Cardiac muscle cell (in vitro differentiated cells and primary cell): ENCODE measurements around the gene WHRN. TPM values are rescaled to one million over a fixed set of nuclear protein-coding genes. Genes with fewer than 3 reads are reported as not detected.

Experiments
- DNase-seq, 2 donors: peaks; one replicate each; pipeline versions ENCODE4 v3.0.0 to v3.0.0-alpha.2; 2010 to 2017; ENCODE audit warnings: low read depth in 1 of 2, low spot score in 1 of 2
- H3K27ac ChIP-seq: fragments of 200-600 bp; sonication (generic); 2 replicates; pipeline ENCODE4 v1.5.1; 2016
- H3K27me3 ChIP-seq: fragments of 200-600 bp; sonication (generic); 2 replicates; pipeline ENCODE4 v1.6.0; 2016; ENCODE audit warnings: control low read depth
- H3K36me3 ChIP-seq: fragments of 200-600 bp; sonication (generic); 2 replicates; pipeline ENCODE4 v1.5.1; 2016; ENCODE audit warnings: control low read depth
- H3K4me1 ChIP-seq: fragments of 200-600 bp; sonication (generic); 2 replicates; pipeline ENCODE4 v1.8.1; 2017; ENCODE audit warnings: low read depth, mild to moderate bottlenecking, mixed run types
- H3K4me3 ChIP-seq: fragments of 200-600 bp; sonication (generic); 2 replicates; pipeline ENCODE4 v1.5.1; 2016; ENCODE audit warnings: mild to moderate bottlenecking
- H3K9me3 ChIP-seq: fragments of 200-600 bp; sonication (generic); 2 replicates; pipeline ENCODE4 v1.5.1; 2017; ENCODE audit warnings: low read depth, mild to moderate bottlenecking, control low read depth
- CTCF ChIP-seq: IDR thresholded peaks from 2 replicates; pipeline ENCODE4 v1.5.1; 2012; ENCODE audit warnings: low read depth, mild to moderate bottlenecking, low read length
- polyA plus RNA-seq: library from polyadenylated mRNA; unstranded; fragments of >200 nt; fragmentation: Nextera tagmentation; extraction: Ambion mirVana; gene quantifications from 2 replicates; pipeline ENCODE4 v1.2.1, GENCODE V29; 2016
- total RNA-seq: library from RNA; depleted of rRNA; stranded (reverse); fragments of >200 nt; gene quantifications from 2 replicates; pipeline ENCODE4 v1.2.3, GENCODE V29; 2016

Gene WHRN
- total and polyA plus RNA-seq, 2 experiments from 2014 or later: 10.8 to 12.5 TPM

- DNase-seq: no peak
- Histone ChIP-seq H3K27me3 (no peaks in the 10 kb centered on the region), H3K4me3 (no peak overlapping the region), H3K27ac (no peak overlapping the region), H3K4me1 (no peaks in the 10 kb centered on the region), H3K36me3 (no peaks in the 10 kb centered on the region), H3K9me3 (no peaks in the 10 kb centered on the region)
- TF ChIP-seq CTCF: no peak
These were observed 56.0 kb downstream of the WHRN start for GRCh38 chr9:114449236-114449635.

DNA sequence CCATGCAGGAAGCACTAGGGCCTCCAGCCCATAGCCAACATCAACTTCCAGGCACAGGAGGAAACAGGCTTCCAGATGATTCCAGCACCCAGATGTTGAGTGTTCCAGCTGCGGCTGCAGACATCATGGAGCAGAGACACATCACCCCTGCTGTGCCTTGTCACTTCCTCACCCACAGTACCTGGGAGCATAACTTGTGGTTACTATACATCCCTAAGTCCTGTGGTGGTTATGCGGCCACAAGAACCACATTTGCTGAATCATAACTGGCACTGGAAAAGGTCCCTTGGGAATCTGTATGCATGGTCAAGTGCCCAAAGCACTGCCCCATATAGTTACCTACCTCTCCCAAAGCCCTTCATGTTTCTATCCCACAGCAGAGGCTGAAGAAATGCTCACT is 56.6 kb downstream of the WHRN start:
- Histone ChIP-seq H3K4me1 (no peaks in the 10 kb centered on the region), H3K4me3 (no peak overlapping the region), H3K36me3 (no peaks in the 10 kb centered on the region), H3K27ac (no peak overlapping the region), H3K9me3 (no peaks in the 10 kb centered on the region), H3K27me3 (no peaks in the 10 kb centered on the region)
- DNase-seq: peak in 1 of 2 donors; percentile 30
- no peak for TF ChIP-seq CTCF

DNA sequence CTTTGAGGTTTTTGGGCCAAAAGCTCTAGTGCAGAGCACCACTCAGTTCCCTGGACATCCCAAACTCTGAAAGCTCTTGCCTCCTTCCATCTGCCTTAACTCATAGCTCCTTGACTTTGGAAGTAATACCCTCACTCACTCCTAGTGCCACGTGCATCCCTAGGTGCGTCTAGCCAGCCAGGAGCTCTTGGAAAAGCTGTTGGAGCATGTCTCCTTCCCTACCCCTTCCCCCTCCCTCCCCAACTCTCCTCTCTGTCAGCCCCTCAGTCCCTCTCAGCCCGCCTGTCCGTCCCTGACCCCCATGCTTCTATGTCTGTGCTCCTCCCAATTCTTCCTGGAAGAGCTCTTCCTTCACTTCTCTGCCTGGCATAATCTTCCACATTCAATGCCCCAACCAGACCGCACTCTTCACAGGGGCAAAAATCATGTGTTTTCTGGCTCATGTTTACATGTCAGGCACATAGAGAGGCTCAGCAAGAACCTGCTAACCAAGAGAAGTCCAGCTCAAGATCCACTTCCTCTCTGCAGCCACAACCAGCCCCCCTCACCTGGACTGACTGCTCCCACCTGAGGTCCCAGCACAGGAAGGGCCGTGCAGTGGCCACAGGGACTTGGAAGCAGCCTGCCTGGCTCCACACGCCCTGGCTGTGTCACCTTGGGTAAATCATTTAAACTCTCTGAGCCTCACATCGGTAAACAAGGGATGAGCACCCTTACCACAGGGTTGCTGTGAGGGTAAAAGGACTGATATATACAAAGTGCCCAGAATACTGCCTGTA is 58.4 kb downstream of the WHRN start:
- H3K4me3 ChIP-seq: no peak overlapping the region
- TF ChIP-seq CTCF: no peak
- no peak overlapping the region for H3K27ac ChIP-seq
- no peaks in the 10 kb centered on the region for H3K27me3 ChIP-seq
- H3K9me3 ChIP-seq: no peaks in the 10 kb centered on the region
- H3K36me3 ChIP-seq: no peaks in the 10 kb centered on the region
- H3K4me1 ChIP-seq: no peaks in the 10 kb centered on the region
- DNase-seq: no peak

DNA sequence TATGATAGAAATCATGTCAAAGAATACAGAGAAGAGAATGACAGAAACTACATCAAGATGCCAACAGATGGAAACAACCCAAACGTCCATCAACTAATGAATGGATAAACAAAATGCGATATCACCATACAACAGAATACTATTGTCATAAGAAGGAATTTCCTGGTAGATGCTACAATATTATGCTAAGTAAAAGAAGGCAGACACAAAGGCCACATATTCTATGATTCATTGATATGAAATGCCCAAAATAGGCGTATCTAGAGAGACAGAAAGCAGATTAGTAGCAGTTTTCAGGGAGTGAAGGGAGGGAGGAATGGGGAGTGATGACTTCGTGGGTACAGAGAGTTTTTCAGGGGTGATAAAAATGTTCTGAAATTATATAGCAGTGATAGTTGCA is 59.2 kb downstream of the WHRN start:
- Histone ChIP-seq H3K27ac (no peak overlapping the region), H3K4me1 (no peaks in the 10 kb centered on the region), H3K36me3 (no peaks in the 10 kb centered on the region), H3K9me3 (no peaks in the 10 kb centered on the region), H3K4me3 (no peak overlapping the region), H3K27me3 (no peaks in the 10 kb centered on the region)
- peak in 1 of 2 donors; percentile 68 for DNase-seq
- no peak for TF ChIP-seq CTCF

GRCh38 chr9:114445616-114446015 is 59.7 kb downstream of the WHRN start:
- TF ChIP-seq CTCF: no peak
- H3K4me3 ChIP-seq: no peak overlapping the region
- H3K27ac ChIP-seq: no peak overlapping the region
- no peaks in the 10 kb centered on the region for H3K36me3 ChIP-seq
- no peaks in the 10 kb centered on the region for H3K27me3 ChIP-seq
- DNase-seq: peak in 1 of 2 donors; percentile 14
- H3K4me1 ChIP-seq: no peaks in the 10 kb centered on the region
- H3K9me3 ChIP-seq: no peaks in the 10 kb centered on the region
